Cardiac fibroblast (primary cell): ENCODE measurements around the gene CD151.

ENCODE experiments used
- DNase-seq, 2 donors: peaks; one replicate each; pipeline versions ENCODE4 v3.0.0 to v3.0.0-alpha.2; 2010; ENCODE audit warnings: low read depth in 2 of 2
- H3K4me3 ChIP-seq, 2 donors: replicated peaks in 1 of 2; 1 replicate in 1 of 2; 2 replicates in 1 of 2; pipeline ENCODE4 v1.5.1; 2011; ENCODE audit warnings: low read depth in 2 of 2, low read length in 2 of 2, mild to moderate bottlenecking in 2 of 2, moderate library complexity in 1 of 2
- CTCF ChIP-seq: IDR thresholded peaks from one replicate; pipeline ENCODE4 v1.5.1; 2011; ENCODE audit warnings: low read depth, mild to moderate bottlenecking, low read length, inconsistent platforms

CD151 gene

GRCh38 chr11:793556-793955 lies 39.2 kb upstream of the CD151 start:
- H3K4me3 ChIP-seq: no peak overlapping the region
- TF ChIP-seq CTCF: no peak
- DNase-seq: no peak

GRCh38 chr11:794013-794765 lies 38.6 kb upstream of the CD151 start:
- DNase-seq: no peak
- H3K4me3 ChIP-seq: no peak overlapping the region
- no peak for TF ChIP-seq CTCF

GRCh38 chr11:794766-795633 lies 37.8 kb upstream of the CD151 start:
- DNase-seq: no peak
- no peak for TF ChIP-seq CTCF
- H3K4me3 ChIP-seq: peak overlapping the region; percentile 10 to 69

- TF ChIP-seq CTCF: no peak
- peak; percentile 81 to 84 for DNase-seq
- H3K4me3 ChIP-seq: peak overlapping the region; percentile 69 to 77
Observed at GRCh38 chr11:795634-796564, 36.9 kb upstream of the CD151 start.

- no peak for DNase-seq
- peak overlapping the region; percentile 69 to 77 for H3K4me3 ChIP-seq
- no peak for TF ChIP-seq CTCF
Observed at GRCh38 chr11:796565-797295, 36.0 kb upstream of the CD151 start.
